HG02973 (cell line): Measurements from ENCODE around the gene MTG2.

ENCODE experiments used
- ATAC-seq: cut with Tn5 transposase; IDR thresholded peaks from one replicate; pipeline ENCODE4 v1.9.1; 2021; ENCODE audit warnings: moderate library complexity; ENCODE audit not compliant: unreplicated experiment

The MTG2 gene

GRCh38 chr20:62162765-62163484 is 19.9 kb upstream of the MTG2 start:
- no peak for ATAC-seq

DNA sequence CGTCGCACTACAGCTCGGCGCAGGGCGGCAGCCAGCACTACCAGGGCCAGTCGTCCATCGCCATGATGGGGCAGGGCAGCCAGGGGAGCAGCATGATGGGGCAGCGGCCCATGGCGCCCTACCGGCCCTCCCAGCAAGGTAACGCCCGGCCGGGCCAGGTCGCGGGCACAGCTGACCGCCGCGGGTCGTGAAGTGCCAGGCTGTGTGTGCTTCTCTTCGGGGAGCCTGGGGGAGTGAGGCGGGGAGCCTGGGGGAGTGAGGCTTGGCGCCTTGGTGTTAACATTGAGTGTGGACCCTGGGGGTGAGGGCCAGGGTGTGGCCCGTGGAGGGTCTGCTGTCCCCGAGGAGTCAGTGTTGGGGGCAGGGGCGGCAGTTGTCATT is 19.4 kb upstream of the MTG2 start:
- ATAC-seq = no peak

GRCh38 chr20:62163986-62164762 is 18.7 kb upstream of the MTG2 start:
- ATAC-seq = no peak

DNA sequence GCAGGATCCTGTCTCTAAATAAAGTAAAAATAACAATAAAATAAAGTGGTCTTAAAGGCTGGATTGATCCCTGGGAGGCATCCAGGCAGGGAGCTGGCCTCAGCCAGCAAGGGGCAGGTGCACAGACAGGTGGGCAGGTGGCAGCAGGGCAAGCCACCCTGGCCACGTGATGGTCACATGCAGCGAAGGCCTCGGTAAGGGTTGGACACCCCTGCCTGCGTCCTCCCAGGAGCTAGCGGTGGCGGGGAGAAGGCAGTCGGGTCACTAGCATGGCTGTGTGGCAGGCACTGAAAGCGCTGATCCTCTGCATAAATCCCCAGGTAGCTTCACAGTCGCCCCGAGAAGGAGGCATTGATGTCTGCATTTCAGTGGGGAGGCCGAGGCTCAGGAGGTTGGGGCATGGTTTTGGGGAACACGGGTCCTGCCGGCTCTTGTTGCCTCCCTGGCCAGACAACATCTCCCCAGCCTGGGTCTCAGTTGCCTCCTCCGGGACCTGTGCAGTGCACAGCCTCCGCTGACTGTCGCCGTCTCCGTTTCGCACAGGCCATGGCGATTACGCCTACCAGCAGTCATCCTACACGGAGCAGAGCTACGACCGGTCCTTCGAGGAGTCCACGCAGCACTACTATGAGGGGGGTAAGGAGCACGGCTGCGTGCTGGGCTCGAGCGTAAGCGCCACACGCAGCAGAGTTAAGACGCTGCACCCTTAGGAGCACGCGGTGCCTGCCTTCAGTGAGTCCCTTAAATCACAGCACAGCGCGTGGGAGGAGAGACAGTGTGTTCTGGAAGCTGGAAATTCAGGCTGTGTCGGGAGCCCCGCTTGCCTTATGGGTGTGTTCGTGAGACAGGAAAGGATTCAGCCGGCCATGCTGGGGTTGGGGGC is 17.7 kb upstream of the MTG2 start:
- no peak for ATAC-seq

DNA sequence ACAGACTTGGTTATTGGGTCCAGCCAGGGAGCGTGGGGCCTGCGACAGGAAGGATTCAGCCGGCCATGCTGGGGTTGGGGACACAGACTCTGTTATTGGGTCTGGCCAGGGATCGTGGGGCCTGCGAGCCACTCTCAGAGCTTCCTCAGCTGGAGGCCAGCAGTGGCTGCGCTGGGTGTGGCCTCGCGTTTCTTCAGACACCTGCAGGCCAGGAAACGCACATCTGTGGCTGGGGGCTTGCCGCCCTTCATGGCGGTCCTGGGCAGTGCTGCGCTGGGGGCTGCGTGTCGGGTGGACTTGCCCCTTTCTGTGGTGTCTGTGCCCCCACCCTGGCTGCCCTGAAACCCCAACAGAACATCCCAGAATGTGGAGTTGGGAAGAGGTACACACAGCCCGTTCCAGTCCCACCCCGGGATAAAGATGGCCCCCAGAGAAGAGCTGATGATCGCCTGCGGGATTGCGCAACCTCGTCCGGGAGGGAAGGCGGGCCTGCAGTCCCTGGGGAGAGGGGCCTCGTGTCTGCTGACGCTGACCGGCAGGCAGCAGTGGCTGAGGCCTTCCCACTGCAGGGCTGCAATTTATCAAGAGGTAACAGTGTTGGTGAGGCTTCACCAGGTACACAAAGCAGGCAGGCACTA is 16.9 kb upstream of the MTG2 start:
- ATAC-seq = no peak

- no peak for ATAC-seq
Observed at GRCh38 chr20:62167474-62167873, 15.4 kb upstream of the MTG2 start.

DNA sequence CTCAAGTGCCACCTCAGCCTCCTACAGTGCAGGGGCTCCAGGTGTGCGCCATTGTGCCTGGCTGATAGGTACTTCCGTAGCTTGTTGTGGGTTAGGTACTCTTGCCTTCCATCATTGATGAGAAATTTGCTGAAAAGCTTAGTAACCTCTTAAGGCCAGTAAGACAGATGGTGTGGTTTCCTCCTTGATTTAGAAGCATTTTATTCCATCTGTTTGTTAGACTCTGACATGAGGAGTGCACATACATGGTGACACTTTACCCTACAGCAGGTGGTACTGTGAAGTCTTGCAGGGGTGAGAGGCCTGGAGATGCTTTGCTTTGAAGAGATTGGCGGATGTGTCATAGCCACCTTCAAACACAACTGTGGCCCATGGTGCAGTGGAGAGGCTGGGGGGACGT is 14.8 kb upstream of the MTG2 start:
- ATAC-seq = no peak

- no peak for ATAC-seq
Observed at GRCh38 chr20:62168890-62169435, 13.9 kb upstream of the MTG2 start.

DNA sequence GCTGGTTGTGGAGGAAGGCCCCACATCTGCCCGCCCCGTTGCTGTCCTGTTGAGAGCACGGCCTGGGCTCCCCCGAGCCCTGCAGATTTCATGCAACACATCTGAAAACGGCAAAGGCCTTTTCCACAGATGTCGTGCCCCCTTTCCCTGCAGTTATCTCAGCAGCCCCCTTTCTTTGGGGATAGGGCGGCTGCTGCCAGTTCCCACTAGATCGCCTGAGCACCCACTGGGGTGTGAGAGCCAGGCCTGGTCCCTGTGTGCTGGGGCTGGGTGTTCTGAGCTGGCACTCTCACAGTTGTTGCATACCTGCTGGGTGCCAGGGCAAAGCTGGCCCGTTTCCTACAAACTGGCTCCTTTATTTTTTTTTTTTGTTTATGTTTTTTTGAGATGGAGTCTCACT is 12.3 kb upstream of the MTG2 start:
- no peak for ATAC-seq

GRCh38 chr20:62171245-62171644 is 11.6 kb upstream of the MTG2 start:
- no peak for ATAC-seq

GRCh38 chr20:62172666-62173065 is 10.2 kb upstream of the MTG2 start:
- ATAC-seq = no peak

GRCh38 chr20:62174021-62174804 is 8.6 kb upstream of the MTG2 start:
- no peak for ATAC-seq

GRCh38 chr20:62174870-62175624 is 7.8 kb upstream of the MTG2 start:
- ATAC-seq = no peak

GRCh38 chr20:62175711-62176110 is 7.1 kb upstream of the MTG2 start:
- ATAC-seq = no peak

DNA sequence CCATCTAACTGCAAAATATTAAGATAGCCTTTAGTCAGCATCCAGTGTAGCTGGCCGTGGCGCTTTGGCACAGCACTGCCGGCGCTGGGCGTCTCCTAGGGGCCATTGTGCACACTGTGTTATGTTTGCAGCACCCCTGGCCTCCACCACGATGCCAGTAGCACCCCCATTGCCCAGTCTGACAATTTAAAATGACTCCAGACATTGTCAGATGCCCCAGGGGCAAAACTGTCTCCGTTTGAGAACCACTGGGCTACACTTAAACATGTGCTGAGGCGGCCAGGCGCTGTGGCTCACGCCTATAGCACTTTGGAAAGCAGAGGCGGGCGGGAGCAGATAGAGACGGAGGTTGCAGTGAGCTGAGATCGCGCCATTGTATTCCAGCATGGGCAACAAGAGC is 6.0 kb upstream of the MTG2 start:
- ATAC-seq = no peak

GRCh38 chr20:62177307-62177706 is 5.5 kb upstream of the MTG2 start:
- no peak for ATAC-seq

- ATAC-seq = no peak
Observed at GRCh38 chr20:62178316-62179161, 4.3 kb upstream of the MTG2 start.

GRCh38 chr20:62179162-62179504 is 3.7 kb upstream of the MTG2 start:
- ATAC-seq = no peak

DNA sequence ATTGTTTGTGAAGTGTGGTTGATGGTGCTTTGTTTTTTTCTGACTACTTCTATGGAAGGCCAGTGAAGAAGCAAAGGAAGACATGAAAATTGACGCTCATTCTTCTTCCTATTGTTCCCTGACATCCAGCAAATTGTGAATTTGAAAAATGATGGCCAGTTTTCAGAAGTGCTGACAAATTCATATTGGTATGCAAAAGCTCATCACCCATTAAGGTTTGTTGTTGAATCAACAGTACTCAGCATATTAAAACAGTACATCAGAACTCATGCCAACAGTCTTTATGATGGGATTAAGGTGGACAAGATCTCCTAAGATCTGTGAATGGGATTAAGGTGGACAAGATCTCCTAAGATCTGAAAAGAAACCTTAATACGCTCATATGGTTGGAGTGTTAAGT is 1.0 kb upstream of the MTG2 start:
- no peak for ATAC-seq
